GM18520 (cell line): ENCODE measurements around the gene ICE1.

ENCODE experiments used
- ATAC-seq: cut with Tn5 transposase; IDR thresholded peaks from one replicate; pipeline ENCODE4 v1.9.1; 2021; ENCODE audit not compliant: unreplicated experiment

Gene ICE1

DNA sequence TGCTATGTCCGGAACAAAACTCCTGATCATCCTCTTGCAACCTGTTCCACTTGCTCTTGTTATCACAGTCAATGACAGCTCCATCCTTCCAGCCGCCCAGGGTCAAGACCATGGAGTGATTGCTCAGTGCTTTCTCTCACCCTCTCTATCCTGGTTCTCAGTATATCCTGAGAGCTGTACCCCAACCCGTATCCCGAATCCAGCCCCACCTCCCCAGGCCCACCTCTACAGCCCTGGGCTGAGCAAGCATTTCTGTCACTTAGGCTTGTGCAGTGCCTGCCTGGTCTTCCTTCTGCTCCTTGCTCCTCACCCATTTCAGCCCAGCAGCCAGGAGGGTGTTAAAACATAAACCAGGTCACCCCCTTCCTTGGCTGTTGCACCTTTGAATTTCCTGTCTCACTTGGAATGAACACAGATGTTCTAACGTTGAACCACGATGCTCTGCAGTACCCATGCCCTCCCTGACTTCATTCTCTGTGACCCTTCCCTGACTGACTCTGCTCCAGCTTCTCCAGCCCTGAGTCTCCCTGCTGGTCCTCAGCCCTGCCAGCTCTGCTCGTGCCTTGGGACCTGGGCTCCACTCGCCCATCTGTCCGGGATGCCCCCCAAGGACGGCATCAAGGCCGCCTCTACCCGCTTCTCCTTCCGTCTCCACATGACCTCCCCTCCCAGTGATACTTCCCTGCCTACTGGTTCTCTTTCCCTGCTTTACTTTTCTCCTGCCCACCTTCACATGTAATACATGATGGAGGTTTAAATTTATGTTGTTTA is 110.0 kb downstream of the ICE1 start:
- ATAC-seq, result no peak

DNA sequence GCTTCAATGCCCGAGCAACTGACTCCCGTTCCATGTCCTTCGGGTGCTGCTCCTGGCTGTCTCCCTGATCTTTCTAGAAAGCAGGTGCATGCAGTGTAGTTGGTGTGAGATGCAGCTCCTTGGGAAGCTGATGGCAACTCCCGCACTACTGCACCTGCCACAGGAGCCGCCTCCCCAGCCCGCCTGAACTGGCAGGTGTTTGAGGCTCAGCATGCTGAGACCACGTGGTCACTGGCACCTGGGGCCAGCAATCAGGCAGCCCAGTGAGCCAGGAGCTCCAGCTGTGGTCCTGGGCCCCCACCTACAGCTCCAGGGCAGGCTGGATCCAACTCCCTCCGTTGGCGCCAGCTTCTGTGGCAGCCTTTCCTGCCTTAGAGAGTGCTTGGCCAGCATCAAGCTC is 111.5 kb downstream of the ICE1 start:
- ATAC-seq, result no peak

DNA sequence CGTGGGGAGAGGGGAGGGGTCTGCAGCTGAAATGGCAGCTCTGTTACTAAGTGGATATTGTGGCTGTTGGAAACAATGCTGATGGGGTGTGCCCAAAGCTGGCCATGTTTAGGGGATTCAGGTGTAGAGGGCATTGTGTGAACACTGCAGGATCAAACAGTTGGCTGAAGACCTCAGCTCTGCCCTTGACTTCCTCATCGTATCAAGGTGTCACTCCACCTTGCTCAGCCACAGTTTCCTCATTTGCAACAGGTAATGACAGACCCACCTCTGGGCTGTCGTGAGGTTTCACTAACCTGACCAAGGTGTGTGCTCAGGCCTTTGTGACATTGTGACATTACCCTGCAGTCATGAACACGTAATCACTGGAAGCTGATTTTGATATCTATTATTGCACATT is 111.9 kb downstream of the ICE1 start:
- no peak for ATAC-seq

DNA sequence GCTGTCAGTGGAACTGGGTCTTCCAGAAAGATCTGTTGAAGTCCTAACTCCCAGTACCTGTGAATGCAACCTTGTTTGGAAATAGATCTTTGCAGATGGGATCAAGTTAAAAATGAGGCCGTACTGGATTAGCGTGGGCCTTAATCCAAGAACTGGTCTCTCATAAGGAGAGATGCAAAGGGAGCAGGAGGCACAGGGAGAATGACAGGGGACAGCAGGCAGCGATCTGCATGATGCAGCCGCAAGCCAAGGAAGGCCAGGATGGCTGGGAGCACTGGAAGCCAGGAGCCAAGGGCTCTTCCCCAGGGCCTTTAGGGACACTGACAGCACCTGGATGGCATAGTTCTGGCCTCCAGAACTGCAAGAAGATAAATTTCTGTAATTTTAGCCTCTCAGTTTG is 114.4 kb downstream of the ICE1 start:
- ATAC-seq, result no peak

DNA sequence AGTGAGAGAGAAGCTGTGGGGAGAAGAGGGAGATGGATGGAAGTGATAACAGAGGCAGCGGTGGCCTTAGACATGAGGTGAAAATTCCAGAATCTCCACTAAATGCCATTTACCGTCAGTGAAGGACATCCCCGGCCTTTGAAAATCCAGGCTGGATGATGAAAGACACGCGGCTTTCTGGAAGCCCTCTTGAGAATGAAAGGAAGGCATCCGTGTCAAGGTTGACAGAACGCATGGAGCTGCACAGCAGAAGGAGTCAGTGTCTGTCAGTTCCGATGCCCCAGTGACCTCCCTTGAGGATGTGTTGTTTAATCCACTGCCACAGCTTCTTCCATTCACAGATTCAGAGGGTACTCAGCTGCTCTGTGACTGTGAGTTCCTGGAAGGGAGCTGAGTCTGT is 114.9 kb downstream of the ICE1 start:
- no peak for ATAC-seq

DNA sequence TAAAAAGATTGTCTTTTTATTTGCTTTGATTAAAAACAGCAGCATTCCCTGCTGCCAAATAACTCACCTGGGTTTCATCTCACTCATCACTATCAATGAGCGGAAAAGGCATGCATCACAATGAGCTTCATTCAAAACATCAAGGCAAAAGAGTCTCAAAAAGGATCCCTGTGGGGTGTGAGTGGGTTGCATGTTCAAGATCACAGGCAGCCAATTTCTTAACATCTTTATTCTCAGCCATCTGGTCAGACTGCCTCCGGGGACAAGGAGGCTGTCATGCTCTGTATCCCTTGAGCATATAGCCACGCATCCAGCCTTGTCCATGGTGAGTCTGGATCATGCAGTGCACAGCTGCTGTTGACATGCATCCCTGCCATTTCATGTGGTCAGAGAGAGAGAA is 117.1 kb downstream of the ICE1 start:
- no peak for ATAC-seq
